NCI-H82 (cell line): ENCODE measurements around the gene NECAB3.
"Not testable (repeated sequence)": the region's sequence is repeated elsewhere in the genome, so short reads cannot be mapped to it uniquely, and the experiment has no call there.

ENCODE experiments used
- DNase-seq: peaks from one replicate; lab custom pipeline; 2025; lab: John Stamatoyannopoulos, UW

Gene NECAB3

GRCh38 chr20:33650111-33650752 lies 24.0 kb downstream of the NECAB3 start:
- DNase-seq = no peak

GRCh38 chr20:33649201-33649681 lies 25.0 kb downstream of the NECAB3 start:
- DNase-seq = peak; percentile 93

DNA sequence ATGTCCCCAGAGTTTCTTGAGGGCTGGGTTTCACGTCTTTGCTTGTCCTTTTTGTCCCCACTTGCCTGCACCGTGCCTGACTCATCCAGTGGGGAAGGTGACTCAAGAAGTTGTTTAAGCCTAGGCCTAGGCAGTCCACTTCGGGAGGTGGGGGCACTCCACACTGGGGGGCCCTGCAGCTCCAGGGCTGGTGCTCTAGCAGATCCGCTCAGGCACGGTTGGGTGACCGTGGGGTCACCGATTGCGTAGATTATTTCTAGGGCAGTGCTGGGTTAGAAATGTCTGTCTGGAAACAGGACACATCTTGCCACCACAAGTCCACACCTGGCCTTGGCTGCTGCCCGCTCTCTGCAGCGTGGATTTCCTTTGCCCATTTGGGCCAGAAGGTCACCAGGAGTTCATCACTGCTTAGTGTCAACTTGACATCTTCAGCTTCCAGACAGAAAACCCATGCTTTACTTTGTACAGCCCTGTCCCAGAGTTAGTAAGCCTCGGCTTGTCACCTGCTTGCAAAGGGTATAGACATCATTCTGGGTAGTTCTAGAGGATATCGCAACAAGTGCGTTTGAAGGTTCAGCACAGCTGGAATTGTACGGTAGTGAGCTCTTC lies 25.7 kb downstream of the NECAB3 start:
- peak; percentile 42 for DNase-seq

DNA sequence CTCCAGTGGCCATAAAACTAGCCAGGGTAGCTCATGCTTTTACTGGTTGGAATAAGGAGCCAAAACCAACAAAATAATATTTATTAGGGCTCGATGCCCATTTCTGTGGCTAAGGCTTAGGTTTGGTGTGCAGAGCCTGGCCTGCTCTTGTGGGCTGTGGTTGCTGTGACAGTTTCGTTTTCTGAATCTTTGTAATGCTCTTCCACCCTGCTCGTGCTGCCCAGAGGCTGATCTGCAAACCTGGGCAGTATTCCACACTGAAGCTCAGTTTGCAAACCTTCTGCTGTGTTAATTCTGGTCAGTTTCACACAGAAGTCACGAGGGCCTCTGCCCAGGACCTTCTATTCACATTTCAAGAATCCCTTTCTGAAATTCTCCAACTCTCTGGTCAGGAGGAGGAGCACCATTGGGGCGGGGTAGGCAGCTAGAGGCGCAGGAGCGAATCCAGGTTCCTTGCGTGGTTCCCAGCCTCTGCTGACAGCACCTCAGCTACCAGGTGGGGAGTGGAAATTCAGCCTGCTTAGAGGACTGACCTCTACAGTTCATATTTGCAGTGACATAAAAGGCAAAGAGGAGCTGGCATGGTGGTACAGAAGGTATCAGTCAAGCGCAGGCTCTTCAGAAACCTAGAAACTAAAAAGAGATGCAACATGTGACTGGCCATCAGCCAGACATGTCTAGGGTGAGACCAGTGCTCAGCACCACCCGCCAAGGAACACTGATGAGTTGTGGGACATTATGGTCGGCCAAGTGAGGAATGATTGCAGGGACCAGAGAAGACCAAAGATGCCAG lies 26.4 kb downstream of the NECAB3 start:
- DNase-seq = no peak

- DNase-seq = peak; percentile 44
Observed at GRCh38 chr20:33646959-33647602, 27.1 kb downstream of the NECAB3 start.

DNA sequence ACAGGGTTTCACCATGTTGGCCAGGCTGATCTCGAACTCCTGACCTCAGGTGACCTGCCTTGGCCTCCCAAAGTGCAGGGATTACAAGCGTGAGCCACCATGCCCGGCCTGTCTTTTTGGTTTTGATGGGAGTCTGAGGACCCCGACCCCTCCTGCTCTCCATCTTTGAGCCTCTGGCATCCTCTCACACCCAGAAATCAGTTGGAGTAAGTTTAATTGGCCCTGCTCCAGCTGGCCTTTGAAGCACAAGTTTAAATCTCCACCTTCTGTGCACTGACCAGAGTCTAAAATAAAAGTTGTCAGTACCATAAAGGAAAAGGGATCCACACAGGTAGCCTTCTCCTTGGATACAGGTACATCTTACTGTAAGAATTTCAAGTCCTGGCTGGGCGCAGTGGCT lies 28.0 kb downstream of the NECAB3 start:
- DNase-seq = no peak

- DNase-seq = no peak
Observed at GRCh38 chr20:33645396-33645795, 28.8 kb downstream of the NECAB3 start.

DNA sequence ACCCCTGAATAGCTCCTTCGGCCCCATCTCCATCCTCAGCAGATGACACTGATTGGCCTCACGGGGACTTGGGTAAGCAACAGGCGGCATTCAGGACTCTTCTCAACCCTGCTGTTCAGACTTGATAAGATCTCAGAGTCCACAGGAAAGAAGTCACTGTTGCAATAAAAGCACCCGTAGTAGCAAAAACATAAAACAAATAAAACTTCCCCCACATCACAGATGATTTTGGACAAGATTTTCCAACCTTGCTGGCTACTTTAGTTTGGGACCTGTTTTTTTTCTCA lies 29.2 kb downstream of the NECAB3 start:
- DNase-seq = no peak

- DNase-seq = no peak
Observed at GRCh38 chr20:33644313-33645071, 29.7 kb downstream of the NECAB3 start.

DNA sequence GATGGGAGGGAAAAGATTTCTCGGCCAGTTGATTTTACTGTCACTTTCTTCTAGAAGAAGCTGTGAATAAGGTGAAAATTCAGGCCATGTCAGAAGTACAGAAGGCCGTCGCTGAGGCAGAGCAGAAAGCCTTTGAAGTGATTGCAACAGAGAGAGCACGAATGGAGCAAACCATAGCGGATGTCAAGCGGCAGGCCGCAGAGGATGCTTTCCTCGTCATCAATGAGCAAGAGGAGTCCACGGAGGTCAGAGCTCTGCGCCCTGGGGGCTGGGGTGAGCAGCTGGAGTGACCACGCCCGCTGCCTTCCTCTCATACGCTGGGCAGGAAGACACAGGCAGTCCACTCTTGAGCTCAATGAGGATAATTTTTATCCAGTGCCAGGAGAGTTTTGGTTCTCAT lies 33.9 kb downstream of the NECAB3 start:
- no peak for DNase-seq

DNA sequence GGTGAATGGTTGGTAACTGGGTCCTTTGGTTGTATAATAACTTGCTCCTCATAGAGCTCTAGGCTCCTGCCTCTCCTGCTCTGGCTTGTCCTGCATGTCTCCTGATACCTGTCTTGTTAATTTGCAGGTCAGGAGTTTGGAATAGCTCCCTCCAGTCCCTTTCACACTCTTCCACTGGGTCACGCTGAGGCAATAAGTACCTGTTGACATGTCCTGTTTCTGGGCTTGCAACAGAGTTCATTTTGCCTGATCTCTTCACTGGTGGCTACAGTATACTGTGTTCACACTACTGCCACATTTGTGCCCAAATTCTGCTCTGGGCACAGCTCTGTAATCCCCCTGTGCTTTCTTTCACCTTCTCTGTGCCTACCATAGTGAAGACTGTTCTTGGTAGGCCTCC lies 37.5 kb downstream of the NECAB3 start:
- DNase-seq = no peak

DNA sequence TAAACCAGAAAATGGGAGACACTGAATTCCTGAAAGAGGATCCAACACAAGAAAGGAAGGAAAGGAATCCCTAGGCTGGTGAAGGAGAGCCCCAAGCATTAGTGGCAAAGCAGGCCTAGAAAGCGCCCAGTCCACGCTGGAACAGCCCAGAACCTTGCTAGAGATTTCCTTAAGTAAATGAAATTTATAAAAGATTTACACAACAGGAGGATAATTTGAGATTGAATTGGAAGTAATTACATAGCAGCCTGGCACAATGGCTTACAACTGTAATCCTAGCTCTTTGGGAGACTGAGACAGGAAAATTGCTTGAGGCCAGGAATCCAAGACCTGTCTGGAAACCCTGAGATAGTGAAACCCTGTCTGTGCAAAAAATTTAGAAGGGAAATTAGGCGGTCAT lies 38.9 kb downstream of the NECAB3 start:
- no peak for DNase-seq

DNA sequence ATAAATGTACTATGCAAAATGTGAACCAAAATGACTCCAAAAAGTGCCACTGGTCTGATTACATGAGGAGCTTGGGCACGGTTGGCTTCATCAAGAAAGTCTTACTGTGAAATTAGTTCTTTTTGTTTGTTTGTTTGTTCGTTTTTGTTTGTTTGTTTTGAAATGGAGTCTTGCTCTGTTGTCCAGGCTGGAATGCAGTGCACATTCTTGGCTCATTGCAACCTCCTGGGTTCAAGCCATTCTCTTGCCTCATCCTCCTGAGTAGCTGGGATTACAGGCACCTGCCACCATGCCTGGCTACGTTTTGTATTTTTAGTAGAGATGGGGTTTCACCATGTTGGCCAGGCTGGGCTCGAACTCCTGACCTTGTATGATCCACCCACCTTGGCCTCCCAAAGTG lies 42.3 kb downstream of the NECAB3 start:
- DNase-seq = not testable (repeated sequence)

- DNase-seq = no peak
Observed at GRCh38 chr20:33630507-33630906, 43.7 kb downstream of the NECAB3 start.

GRCh38 chr20:33629979-33630378 lies 44.2 kb downstream of the NECAB3 start:
- no peak for DNase-seq

DNA sequence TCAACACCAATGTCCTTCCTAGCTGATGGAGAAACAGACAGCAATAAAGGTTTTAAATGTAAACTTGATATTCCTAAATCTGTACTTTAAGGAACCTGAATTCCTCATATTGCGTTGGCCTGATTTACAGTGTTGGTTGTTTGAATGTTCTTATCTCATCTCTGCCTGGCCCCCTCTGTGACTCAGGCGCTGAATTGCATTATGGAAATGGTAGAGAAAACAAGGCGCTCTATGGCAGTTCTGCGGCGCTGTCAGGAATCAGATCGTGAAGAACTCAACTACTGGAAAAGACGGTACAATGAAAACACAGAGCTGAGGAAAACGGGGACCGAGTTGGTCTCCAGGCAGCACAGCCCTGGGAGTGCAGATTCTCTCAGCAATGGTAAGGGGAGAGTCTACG lies 44.7 kb downstream of the NECAB3 start:
- no peak for DNase-seq

DNA sequence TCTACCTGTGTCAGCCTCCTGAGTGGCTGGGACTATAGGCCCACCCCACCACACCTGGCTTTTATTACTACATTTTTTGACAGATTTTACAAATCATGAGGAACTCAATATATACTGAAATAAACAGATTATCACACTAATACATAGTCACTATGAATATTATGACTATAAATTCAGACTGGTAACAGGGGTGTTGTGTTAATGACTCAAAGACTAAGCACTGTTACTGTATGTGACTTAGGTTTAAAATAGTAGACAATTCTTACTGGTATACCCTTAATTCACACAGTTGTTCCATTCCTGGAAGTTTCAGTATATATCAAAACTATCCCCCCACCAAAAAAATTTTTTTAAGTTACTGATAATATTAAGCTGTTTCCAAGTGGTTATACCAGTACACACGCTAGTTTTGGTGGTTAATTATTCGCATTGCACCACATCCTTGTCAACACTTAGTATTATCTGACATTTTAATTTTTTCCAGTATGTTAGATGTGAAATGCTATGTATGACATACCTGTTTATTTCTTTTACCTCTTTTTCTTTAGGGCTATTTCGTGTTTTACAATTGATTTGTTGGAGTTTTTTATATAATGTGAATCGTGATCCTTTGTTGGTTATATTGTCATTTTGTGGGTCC lies 46.5 kb downstream of the NECAB3 start:
- DNase-seq = no peak

- DNase-seq = no peak
Observed at GRCh38 chr20:33626190-33626589, 48.0 kb downstream of the NECAB3 start.

DNA sequence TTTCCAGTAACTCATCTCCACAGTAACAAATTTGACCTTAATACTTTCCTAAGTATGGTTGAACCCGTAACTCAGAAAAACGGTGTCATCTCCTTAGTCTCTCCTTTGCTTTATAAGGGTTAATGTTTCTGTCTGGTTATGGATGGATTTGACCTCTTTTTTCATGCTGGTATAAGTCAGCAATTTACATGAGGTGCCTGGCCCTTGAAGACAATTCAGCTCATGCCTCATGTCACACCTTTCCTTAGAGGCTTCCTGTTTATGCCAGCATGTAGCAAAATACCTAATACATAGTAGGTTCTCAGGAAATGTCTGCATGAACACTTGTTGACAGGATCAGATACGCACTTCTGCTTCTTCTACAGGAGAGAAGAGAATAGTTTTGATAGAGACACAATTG lies 49.8 kb downstream of the NECAB3 start:
- no peak for DNase-seq

DNA sequence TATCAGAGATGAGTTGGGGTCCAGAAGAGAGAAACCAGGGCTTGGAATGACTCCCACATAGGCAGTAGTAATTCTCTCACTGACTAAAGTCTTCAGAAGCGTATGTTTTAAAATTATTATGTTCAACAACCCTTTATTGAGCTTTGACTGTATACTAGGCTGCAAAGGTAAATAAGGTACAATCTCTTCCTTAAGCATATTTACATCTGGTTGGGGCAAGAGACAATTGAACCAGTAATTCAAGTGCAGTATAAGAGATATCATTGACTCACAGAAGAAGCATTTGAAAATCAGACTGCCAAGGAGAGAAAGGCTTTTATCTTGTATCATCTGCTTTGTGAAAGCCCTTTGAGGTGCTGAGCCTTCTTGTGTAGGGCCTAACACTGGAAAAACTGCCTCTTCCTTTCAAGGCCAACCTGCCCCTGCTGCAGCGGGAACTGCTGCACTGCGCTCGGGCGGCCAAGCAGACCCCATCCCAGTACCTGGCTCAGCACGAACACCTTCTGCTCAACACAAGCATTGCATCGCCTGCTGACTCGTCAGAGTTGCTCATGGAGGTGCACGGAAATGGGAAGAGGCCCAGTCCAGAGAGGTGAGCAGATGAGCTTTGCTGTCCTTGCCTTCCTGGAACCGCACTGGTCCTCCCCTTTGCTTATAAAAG lies 51.4 kb downstream of the NECAB3 start:
- no peak for DNase-seq
